HG02973 (cell line): ENCODE results near the gene MTCL1.

Experiments
- ATAC-seq: cut with Tn5 transposase; IDR thresholded peaks from one replicate; pipeline ENCODE4 v1.9.1; 2021; ENCODE audit warnings: moderate library complexity; ENCODE audit not compliant: unreplicated experiment

Gene MTCL1

GRCh38 chr18:8709248-8710059 is 4.1 kb downstream of the MTCL1 start:
- ATAC-seq: no peak

GRCh38 chr18:8711736-8712135 is 6.4 kb downstream of the MTCL1 start:
- ATAC-seq: no peak

DNA sequence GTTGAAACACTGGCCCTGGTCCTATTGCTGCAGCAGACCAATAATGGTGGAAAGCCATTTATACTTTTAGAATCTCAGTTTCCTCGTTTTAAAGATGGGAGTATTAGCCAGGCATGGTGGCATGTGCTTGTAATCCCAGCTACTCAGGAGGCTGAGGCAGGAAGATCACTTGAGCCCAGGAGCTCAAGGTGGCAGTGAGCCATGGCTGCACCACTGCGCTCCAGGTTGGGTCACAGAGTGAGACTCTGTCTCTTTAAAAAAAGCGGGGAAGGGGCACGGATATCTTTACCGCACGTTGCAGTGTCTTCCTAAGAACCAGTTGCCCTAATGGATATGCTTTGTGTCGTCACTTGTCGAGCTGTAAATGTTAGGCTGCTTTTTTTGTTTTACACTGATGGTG is 8.3 kb downstream of the MTCL1 start:
- no peak for ATAC-seq

DNA sequence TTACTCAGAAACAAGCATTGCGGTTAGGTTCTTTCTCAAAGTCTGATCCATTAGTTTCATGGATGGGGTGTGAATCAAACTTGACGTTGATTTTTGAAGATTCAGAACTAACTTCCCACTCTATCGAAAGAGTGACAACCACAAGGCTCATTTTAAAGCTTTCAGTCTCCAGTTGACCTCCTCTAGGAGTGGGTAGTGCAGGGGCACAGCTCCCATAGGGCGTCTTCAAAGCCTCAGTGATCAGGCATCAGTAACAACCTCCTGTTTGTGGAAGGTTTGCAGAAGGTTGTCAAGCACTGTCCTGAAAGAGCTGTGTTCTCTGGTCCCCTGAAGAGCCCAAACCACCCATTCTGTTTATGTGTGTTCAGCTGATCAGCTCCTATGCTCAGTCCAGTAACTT is 10.2 kb downstream of the MTCL1 start:
- ATAC-seq: no peak

GRCh38 chr18:8717011-8717770 is 11.8 kb downstream of the MTCL1 start:
- no peak for ATAC-seq

- no peak for ATAC-seq
Observed at GRCh38 chr18:8718401-8718913, 13.1 kb downstream of the MTCL1 start.

- ATAC-seq: no peak
Observed at GRCh38 chr18:8719192-8719591, 13.8 kb downstream of the MTCL1 start.

DNA sequence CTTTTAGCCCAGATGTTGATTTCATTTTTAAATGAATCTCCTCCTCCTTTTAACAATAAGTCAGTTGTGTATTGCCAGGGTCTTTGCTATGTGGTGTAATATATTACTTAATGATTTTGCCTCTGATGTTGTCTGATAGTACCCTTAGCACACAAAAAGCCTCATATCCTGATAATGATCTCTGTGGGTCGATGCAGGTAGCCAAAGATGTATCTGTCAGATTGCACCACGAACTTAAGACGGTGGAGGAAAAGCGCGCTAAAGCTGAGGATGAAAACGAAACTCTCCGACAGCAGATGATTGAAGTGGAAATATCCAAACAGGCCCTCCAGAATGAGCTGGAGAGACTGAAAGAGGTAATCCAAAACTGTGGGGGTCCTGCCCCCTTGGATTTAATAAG is 14.8 kb downstream of the MTCL1 start:
- no peak for ATAC-seq

- ATAC-seq: no peak
Observed at GRCh38 chr18:8721094-8721669, 15.8 kb downstream of the MTCL1 start.

- no peak for ATAC-seq
Observed at GRCh38 chr18:8721716-8722115, 16.4 kb downstream of the MTCL1 start.

DNA sequence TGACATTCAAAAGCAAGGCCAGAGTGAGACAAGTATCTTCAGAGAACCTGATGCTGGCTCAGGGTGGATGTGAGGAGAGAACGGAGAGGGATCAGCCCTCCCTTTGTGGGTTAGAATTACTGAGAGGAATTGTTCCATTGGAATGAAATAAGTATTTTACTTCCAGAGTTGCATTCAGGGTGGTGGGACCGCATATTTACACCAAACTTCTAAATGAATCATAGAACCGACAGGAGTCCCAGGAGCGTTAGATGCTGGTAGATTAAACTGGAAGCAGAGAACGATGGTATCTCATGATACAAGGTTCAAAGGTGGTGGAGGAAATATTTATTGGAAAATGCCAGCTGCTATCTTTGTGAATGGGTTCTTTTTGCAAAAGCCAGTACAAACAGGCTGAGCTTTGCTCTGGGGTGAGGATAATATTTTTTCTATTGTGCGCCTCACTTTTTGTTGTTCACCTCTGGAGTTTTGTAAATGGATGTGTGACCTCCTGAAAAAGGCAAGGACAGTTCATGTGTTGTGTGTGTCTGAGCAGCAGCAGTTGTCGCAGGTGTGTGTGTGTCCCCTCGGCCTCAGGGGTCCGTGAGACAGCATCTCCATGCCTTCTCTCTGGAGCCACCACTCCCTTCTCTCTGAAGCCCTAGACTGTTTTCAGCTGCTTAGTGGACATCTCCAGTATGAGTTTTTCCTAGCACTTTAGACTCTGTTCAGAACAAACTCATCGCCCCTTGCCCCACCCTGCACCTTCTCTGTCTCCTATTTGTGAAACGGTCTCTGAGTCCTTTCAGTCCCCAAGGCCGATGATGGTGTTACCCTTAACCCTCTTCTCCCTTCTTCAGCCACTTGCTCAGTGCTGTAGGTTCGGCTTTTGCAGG is 17.8 kb downstream of the MTCL1 start:
- ATAC-seq: no peak

DNA sequence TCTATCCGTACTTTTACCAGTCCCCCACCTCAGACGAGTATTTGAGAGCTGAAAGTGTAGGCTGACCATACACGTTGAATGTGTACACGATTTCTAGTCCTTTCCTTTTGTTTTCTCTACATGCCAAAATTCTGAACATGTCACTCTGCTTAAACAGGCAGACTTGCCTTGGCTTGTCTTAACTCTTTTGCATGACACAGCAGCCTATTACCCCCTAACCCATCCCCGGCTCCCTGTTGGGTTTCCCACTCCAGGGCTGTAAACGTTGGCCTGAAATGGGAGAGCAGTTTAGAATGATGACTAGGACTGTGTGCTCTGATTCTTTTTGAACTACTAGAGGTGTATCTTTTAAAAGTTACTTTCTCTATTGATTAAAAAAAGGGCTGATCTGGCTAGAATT is 19.1 kb downstream of the MTCL1 start:
- ATAC-seq: no peak

- ATAC-seq: no peak
Observed at GRCh38 chr18:8726281-8726680, 20.9 kb downstream of the MTCL1 start.

DNA sequence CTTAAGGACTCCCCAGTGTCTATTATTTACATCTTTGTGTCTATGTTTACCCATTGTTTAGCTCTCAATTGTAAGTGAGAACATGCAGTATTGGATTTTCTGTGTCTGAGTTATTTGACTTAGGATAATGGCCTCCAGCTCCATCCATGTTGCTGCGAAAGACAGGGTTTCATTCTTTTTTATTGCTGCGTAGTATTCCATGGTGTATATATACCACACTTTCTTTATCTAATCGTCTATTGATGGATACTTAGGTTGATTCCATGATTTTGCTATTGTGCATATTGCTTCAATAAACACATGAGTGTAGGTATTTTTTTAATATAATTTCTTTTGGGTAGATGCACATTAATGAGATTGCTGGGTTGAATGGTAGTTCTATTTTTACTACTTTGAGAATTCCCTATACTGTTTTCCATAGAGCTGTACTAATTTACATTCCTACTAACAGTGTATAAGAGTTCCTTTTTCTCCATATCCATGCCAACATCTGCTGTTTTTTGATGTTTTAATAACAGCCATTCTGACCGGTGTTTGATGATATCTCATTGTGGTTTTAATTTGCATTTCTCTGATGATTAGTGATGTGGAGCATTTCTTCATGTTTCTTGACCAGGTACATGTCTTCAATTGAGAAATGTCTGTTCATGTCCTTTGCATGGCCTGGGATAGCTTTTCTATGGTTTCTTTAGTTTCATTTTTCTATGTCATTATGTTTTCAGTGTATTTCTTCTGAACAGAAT is 21.8 kb downstream of the MTCL1 start:
- ATAC-seq: no peak

GRCh38 chr18:8730080-8730827 is 24.9 kb downstream of the MTCL1 start:
- ATAC-seq: no peak

- ATAC-seq: no peak
Observed at GRCh38 chr18:8732442-8733360, 27.3 kb downstream of the MTCL1 start.

DNA sequence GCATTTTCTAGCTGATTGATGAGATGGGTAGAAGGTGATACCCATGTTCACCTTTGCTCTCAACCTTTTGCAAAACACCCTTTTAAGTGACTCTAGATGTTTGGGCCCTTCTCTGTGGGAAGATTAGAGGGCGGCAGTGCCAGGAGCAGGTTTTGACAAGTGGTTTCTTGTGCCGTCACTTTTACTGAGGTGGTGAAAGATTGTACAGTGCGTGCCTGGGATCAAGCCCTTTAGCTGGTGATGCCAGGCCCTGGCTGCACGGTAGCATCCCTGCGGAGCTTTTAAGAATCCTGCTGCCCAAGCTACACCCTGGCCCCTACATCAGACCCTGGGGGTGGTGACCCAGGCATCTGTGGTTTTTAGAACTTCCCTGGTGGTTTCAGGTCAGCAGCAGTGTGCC is 29.1 kb downstream of the MTCL1 start:
- ATAC-seq: no peak

DNA sequence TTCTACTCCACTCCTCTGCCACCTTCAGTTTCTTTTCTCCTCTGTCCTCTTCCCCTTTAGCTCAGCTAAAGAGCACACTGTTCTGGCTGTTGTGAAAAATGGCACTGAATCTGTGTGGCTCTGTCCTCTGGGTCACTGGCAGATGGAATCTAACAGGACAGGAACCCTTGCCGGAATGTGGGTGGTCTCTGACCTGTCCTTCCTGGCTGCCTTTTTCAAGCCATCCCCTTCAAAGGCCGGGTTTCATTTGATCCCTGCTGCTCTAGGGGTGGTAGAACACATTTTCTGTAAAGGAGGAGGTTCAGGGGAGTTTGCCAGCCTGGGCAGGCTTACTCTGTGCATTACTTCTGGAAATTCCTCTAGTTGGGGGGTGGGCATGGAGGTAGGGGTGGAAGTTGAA is 29.9 kb downstream of the MTCL1 start:
- ATAC-seq: no peak
